ENCODE results near the gene ST3GAL3. TPM values are rescaled to one million over a fixed set of nuclear protein-coding genes. Genes with fewer than 3 reads are reported as not detected.

Gene ST3GAL3
- total RNA-seq, 1 donor from 2014 or later = 24.3 TPM

DNA sequence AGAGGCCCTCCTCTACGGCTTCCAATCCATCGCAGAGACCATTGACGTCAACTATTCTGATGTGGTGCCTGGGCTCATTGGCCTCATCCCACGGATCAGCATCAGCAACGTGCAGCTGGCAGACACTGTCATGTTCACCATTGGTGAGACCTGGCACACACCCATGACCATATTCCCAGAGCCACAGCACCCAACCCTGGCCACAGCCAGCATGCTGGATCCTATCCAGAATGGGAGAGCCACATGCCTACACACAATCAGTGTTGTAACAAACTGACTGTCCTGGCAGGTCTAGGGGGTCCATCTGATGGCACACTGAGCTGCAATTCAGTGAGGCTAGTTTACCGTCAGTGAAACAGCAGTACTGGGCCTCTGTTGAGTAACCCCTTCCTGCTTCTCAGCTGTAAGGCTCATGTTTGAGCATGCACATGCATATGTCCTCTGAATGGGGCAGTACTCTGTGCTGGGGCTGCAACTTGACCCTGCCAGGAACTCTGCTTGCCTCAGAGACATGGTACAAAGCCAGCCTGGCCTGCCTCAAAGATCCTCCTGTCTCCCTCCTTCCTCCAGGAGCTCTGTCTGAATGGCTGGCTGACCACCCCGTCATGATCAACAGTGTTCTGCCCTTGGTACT is 250.2 kb downstream of the ST3GAL3 start:
- Mint-ChIP-seq H3K9me3 (no peaks in the 10 kb centered on the region), H3K27ac (no peak overlapping the region), H3K4me3 (no peak overlapping the region), H3K27me3 (no peaks in the 10 kb centered on the region), H3K4me1 (no peaks in the 10 kb centered on the region), H3K36me3 (ENCODE audit: low read depth) (peaks cover 38% of the 10 kb centered on the region)
- DNase-seq = no peak
- intact Hi-C loops (cut with micrococcal nuclease) = no loop called here
- CTCF ChIA-PET = no interaction called here
- TF ChIP-seq, protein P1, sequence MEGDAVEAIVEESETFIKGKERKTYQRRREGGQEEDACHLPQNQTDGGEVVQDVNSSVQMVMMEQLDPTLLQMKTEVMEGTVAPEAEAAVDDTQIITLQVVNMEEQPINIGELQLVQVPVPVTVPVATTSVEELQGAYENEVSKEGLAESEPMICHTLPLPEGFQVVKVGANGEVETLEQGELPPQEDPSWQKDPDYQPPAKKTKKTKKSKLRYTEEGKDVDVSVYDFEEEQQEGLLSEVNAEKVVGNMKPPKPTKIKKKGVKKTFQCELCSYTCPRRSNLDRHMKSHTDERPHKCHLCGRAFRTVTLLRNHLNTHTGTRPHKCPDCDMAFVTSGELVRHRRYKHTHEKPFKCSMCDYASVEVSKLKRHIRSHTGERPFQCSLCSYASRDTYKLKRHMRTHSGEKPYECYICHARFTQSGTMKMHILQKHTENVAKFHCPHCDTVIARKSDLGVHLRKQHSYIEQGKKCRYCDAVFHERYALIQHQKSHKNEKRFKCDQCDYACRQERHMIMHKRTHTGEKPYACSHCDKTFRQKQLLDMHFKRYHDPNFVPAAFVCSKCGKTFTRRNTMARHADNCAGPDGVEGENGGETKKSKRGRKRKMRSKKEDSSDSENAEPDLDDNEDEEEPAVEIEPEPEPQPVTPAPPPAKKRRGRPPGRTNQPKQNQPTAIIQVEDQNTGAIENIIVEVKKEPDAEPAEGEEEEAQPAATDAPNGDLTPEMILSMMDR (IDR thresholded peaks at IDR 0.05) = no peak
- POLR2A ChIA-PET = no interaction called here
- no peak for ATAC-seq (ENCODE audit: low read depth)

DNA sequence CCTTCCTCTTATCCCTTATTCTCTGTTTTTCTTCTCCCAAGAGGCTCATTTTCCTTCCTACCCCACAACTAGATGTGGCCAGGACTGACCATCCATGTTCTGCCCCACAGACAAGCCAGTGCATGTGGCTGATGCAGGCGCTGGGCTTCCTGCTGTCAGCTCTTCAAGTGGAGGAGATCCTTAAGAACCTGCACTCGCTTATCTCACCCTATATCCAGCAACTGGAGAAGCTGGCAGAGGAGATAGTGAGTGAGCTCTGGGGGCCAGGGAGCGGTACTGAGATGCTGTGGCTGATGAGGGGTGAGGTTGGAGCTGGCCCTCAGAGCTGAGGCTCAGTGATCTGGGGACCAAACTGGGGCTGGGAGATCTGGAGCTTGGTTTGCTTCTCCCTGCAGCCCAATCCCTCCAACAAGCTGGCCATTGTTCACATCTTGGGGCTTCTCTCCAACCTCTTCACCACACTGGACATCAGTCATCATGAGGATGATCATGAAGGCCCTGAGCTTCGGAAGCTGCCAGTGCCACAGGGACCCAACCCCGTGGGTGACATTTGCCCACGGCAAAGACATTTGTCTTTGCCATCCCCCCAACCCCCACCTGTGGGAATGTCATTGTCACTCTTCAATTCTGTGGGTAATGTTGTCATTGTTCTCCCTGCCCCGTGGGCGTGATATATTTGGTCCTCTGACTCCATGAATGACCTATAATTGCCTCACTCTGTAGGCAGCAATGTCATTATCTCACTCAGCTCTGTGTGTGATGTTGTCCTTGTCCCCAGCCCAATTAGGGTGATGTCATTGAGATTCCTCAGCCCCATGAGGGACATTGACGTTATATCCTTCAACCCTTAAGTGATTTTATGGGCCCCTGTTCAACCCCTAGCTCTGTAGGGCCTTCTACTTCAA is 251.3 kb downstream of the ST3GAL3 start:
- ChIA-PET CTCF (no interaction called here), POLR2A (no interaction called here)
- Mint-ChIP-seq H3K4me1 (no peaks in the 10 kb centered on the region), H3K4me3 (no peak overlapping the region), H3K36me3 (ENCODE audit: low read depth) (peaks cover 43% of the 10 kb centered on the region), H3K27me3 (no peaks in the 10 kb centered on the region), H3K27ac (no peak overlapping the region), H3K9me3 (no peaks in the 10 kb centered on the region)
- TF ChIP-seq, protein P1 (IDR thresholded peaks at IDR 0.05) = no peak
- no peak for DNase-seq
- intact Hi-C loops (cut with micrococcal nuclease) = no loop called here
- no peak for ATAC-seq (ENCODE audit: low read depth)

DNA sequence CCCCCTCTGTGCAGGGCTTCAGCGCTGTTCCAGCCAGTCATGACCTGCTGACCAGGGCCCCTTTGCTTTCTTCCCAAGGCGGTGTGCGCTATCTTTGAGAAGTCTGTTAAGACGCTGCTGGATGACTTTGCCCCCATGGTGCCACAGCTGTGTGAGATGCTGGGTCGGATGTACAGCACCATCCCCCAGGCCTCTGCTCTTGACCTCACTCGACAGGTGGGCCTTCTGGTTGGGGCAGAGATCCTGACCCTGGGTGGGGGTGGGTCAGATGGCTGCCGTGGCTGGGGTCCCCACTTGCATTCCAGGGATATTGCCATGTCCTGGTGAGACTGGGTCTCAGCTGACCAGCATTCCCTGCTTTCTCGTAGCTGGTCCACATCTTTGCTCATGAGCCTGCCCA is 253.5 kb downstream of the ST3GAL3 start:
- H3K9me3 Mint-ChIP-seq = no peaks in the 10 kb centered on the region
- no peak for ATAC-seq (ENCODE audit: low read depth)
- ChIA-PET CTCF (no interaction called here), POLR2A (no interaction called here)
- H3K36me3 Mint-ChIP-seq (ENCODE audit: low read depth) = peaks cover 43% of the 10 kb centered on the region
- H3K4me1 Mint-ChIP-seq = no peaks in the 10 kb centered on the region
- H3K27ac Mint-ChIP-seq = no peak overlapping the region
- TF ChIP-seq, protein P1 (IDR thresholded peaks at IDR 0.05) = no peak
- intact Hi-C loops (cut with micrococcal nuclease) = no loop called here
- H3K27me3 Mint-ChIP-seq = no peaks in the 10 kb centered on the region
- no peak overlapping the region for H3K4me3 Mint-ChIP-seq
- DNase-seq = no peak

DNA sequence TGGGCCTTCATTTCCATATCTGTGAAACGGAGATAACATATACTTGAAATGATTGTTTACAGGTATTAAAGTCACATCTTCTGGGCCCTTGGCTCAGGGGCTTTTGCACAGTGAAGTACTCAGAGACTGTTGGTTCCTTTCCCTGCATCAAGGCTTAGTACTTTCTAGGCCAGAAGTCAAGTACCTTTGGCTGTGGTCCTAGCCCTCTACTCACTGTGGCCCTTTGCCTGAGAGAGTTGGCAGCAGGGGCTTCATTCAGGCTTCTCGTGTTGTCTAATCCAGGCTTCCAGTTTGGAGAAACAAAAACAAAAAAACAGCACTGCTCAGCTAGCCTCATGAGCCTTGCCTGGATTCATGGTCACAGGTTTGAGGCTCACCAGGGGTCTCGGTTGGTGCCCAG is 254.4 kb downstream of the ST3GAL3 start:
- no peaks in the 10 kb centered on the region for H3K9me3 Mint-ChIP-seq
- H3K4me3 Mint-ChIP-seq = no peak overlapping the region
- TF ChIP-seq, protein P1 (IDR thresholded peaks at IDR 0.05) = no peak
- no peaks in the 10 kb centered on the region for H3K4me1 Mint-ChIP-seq
- H3K27ac Mint-ChIP-seq = no peak overlapping the region
- intact Hi-C loops (cut with micrococcal nuclease) = no loop called here
- peaks cover 43% of the 10 kb centered on the region for H3K36me3 Mint-ChIP-seq (ENCODE audit: low read depth)
- no peak for DNase-seq
- ATAC-seq (ENCODE audit: low read depth) = no peak
- no peaks in the 10 kb centered on the region for H3K27me3 Mint-ChIP-seq
- CTCF ChIA-PET = no interaction called here
- POLR2A ChIA-PET = no interaction called here

DNA sequence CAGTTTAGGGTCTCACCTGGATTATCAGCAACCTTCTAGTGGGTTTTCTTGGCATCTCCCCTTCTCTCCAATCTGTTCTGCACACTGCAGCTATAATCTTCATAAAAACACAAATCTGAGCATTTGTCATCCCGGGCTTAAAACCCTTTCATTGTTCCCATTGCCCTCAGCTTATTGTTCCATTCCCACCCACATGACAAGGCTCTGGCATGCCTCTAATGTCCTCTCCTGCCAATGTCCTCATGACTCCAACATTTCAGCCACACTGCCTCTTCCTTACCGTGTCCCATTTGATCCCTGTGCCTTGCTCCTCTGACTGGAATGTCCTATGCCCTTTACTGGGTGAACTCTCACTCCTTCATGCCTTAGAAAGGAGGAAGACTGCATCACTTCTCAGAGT is 255.0 kb downstream of the ST3GAL3 start:
- ATAC-seq (ENCODE audit: low read depth) (no peak), DNase-seq (no peak)
- H3K27ac Mint-ChIP-seq = no peak overlapping the region
- no peaks in the 10 kb centered on the region for H3K27me3 Mint-ChIP-seq
- peaks cover 39% of the 10 kb centered on the region for H3K36me3 Mint-ChIP-seq (ENCODE audit: low read depth)
- H3K9me3 Mint-ChIP-seq = no peaks in the 10 kb centered on the region
- H3K4me1 Mint-ChIP-seq = no peaks in the 10 kb centered on the region
- TF ChIP-seq, protein P1 (IDR thresholded peaks at IDR 0.05) = no peak
- no peak overlapping the region for H3K4me3 Mint-ChIP-seq
- intact Hi-C loops (cut with micrococcal nuclease) = no loop called here
- ChIA-PET CTCF (no interaction called here), POLR2A (no interaction called here)
